ENCODE results near the gene DCP2.

GRCh38 chr5:113044776-113045465, 68.3 kb downstream of the DCP2 start:
- TF ChIP-seq CTCF (IDR thresholded peaks at IDR 0.05; ENCODE audit: low read depth, low read length, poor library complexity, severe bottlenecking), result no peak
- no peak for TF ChIP-seq EZH2phosphoT487 (IDR thresholded peaks at IDR 0.05; ENCODE audit: borderline replicate concordance, low read length)
